ENCODE measurements around the gene XPO4. TPM values are rescaled to one million over a fixed set of nuclear protein-coding genes. Genes with fewer than 3 reads are reported as not detected.

XPO4 gene
- total and polyA plus RNA-seq, 2 of the 13 experiments (the other 11 are each of a cell fraction or from before 2014, with no cell fraction given), result 8.4 to 24.8 TPM

DNA sequence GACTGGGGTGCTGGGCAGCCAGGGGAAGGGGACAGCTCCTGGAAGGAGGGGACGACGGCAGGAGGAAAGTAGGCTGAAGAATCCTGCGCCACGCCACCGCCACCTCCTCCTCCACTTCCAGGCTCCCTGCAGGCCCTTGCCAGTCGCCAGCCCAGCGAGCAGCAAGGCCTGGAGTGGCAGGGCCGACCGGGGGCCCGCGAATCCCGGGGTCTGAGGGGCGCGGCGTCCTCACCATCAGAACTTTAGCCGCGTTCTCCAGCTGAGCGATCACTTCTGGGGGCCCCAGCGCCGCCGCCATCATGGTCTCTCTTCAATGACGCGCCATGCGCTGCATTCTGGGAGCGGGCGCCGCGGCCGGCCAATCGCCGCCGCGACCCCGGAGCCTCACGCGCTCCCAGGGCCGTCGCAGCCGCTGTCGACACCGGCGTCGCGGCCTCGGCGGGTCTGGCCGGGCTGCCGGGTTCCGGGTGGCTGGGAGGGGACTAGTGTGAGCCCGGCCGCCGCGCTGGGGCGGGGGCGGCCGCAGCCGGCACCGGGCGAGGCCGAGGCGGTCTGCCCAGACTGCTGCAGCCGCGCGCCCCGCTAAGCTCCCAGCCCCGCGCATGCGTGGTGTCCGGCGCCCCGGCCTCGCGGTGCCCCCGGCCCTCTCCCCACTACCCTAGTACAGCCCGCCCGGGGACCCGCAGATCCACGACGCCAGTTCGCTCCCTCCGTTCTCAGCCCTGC lies at the start of gene XPO4 (continued):
- TF ChIP-seq MBNL3 (CRISPR knock-in tag; conservative IDR thresholded peaks at IDR 0.05), result no peak
- TF ChIP-seq, protein P1, sequence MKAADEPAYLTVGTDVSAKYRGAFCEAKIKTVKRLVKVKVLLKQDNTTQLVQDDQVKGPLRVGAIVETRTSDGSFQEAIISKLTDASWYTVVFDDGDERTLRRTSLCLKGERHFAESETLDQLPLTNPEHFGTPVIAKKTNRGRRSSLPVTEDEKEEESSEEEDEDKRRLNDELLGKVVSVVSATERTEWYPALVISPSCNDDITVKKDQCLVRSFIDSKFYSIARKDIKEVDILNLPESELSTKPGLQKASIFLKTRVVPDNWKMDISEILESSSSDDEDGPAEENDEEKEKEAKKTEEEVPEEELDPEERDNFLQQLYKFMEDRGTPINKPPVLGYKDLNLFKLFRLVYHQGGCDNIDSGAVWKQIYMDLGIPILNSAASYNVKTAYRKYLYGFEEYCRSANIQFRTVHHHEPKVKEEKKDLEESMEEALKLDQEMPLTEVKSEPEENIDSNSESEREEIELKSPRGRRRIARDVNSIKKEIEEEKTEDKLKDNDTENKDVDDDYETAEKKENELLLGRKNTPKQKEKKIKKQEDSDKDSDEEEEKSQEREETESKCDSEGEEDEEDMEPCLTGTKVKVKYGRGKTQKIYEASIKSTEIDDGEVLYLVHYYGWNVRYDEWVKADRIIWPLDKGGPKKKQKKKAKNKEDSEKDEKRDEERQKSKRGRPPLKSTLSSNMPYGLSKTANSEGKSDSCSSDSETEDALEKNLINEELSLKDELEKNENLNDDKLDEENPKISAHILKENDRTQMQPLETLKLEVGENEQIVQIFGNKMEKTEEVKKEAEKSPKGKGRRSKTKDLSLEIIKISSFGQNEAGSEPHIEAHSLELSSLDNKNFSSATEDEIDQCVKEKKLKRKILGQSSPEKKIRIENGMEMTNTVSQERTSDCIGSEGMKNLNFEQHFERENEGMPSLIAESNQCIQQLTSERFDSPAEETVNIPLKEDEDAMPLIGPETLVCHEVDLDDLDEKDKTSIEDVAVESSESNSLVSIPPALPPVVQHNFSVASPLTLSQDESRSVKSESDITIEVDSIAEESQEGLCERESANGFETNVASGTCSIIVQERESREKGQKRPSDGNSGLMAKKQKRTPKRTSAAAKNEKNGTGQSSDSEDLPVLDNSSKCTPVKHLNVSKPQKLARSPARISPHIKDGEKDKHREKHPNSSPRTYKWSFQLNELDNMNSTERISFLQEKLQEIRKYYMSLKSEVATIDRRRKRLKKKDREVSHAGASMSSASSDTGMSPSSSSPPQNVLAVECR (CRISPR knock-in tag; IDR thresholded peaks at IDR 0.05; ENCODE audit: borderline replicate concordance), result peak; percentile 81
- TF ChIP-seq STAG1 (CRISPR knock-in tag; IDR thresholded peaks at IDR 0.05), result no peak
- peak; percentile 88 for TF ChIP-seq TAF1 (CRISPR knock-in tag; IDR thresholded peaks at IDR 0.05)
- TF ChIP-seq HMG20B (CRISPR knock-in tag; conservative IDR thresholded peaks at IDR 0.05), result no peak
- no peak for TF ChIP-seq ZSCAN12 (CRISPR knock-in tag; IDR thresholded peaks at IDR 0.05)
- no peak for TF ChIP-seq ZFP36L2 (CRISPR knock-in tag; IDR thresholded peaks at IDR 0.05)
- no peak for TF ChIP-seq ZSCAN9 (CRISPR knock-in tag; IDR thresholded peaks at IDR 0.05; ENCODE audit: borderline replicate concordance)
- no peak for TF ChIP-seq AKAP8 (CRISPR knock-in tag; IDR thresholded peaks at IDR 0.05)
- TF ChIP-seq FOSL2 (CRISPR knock-in tag; IDR thresholded peaks at IDR 0.05), result no peak; the same call in 1 of the 2 replicates
- TF ChIP-seq, protein P2, sequence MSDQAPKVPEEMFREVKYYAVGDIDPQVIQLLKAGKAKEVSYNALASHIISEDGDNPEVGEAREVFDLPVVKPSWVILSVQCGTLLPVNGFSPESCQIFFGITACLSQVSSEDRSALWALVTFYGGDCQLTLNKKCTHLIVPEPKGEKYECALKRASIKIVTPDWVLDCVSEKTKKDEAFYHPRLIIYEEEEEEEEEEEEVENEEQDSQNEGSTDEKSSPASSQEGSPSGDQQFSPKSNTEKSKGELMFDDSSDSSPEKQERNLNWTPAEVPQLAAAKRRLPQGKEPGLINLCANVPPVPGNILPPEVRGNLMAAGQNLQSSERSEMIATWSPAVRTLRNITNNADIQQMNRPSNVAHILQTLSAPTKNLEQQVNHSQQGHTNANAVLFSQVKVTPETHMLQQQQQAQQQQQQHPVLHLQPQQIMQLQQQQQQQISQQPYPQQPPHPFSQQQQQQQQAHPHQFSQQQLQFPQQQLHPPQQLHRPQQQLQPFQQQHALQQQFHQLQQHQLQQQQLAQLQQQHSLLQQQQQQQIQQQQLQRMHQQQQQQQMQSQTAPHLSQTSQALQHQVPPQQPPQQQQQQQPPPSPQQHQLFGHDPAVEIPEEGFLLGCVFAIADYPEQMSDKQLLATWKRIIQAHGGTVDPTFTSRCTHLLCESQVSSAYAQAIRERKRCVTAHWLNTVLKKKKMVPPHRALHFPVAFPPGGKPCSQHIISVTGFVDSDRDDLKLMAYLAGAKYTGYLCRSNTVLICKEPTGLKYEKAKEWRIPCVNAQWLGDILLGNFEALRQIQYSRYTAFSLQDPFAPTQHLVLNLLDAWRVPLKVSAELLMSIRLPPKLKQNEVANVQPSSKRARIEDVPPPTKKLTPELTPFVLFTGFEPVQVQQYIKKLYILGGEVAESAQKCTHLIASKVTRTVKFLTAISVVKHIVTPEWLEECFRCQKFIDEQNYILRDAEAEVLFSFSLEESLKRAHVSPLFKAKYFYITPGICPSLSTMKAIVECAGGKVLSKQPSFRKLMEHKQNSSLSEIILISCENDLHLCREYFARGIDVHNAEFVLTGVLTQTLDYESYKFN (CRISPR knock-in tag; conservative IDR thresholded peaks at IDR 0.05), result 0 out of 2 replicates have a peak, but pooled peaks have one; percentile 15
- TF ChIP-seq, protein P3, sequence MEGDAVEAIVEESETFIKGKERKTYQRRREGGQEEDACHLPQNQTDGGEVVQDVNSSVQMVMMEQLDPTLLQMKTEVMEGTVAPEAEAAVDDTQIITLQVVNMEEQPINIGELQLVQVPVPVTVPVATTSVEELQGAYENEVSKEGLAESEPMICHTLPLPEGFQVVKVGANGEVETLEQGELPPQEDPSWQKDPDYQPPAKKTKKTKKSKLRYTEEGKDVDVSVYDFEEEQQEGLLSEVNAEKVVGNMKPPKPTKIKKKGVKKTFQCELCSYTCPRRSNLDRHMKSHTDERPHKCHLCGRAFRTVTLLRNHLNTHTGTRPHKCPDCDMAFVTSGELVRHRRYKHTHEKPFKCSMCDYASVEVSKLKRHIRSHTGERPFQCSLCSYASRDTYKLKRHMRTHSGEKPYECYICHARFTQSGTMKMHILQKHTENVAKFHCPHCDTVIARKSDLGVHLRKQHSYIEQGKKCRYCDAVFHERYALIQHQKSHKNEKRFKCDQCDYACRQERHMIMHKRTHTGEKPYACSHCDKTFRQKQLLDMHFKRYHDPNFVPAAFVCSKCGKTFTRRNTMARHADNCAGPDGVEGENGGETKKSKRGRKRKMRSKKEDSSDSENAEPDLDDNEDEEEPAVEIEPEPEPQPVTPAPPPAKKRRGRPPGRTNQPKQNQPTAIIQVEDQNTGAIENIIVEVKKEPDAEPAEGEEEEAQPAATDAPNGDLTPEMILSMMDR (CRISPR knock-in tag; IDR thresholded peaks at IDR 0.05), result no peak
- TF ChIP-seq PHF5A (CRISPR knock-in tag; IDR thresholded peaks at IDR 0.05; ENCODE audit: low read depth, unreplicated experiment), result no peak
- TF ChIP-seq, protein P4, sequence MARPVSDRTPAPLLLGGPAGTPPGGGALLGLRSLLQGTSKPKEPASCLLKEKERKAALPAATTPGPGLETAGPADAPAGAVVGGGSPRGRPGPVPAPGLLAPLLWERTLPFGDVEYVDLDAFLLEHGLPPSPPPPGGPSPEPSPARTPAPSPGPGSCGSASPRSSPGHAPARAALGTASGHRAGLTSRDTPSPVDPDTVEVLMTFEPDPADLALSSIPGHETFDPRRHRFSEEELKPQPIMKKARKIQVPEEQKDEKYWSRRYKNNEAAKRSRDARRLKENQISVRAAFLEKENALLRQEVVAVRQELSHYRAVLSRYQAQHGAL (CRISPR knock-in tag; IDR thresholded peaks at IDR 0.05; ENCODE audit: not compliant biosample characterization), result no peak
- TF ChIP-seq ZNF383 (CRISPR knock-in tag; IDR thresholded peaks at IDR 0.05; ENCODE audit: borderline replicate concordance), result no peak
- TF ChIP-seq ZNF10 (CRISPR knock-in tag; IDR thresholded peaks at IDR 0.05; ENCODE audit: borderline replicate concordance, low read depth), result no peak

Measured in HepG2 (cell line).